ENCODE measurements around the gene MED27. TPM values are rescaled to one million over a fixed set of nuclear protein-coding genes. Genes with fewer than 3 reads are reported as not detected.

Gene MED27
- total RNA-seq, 1 donor from 2014 or later: 34.5 TPM

DNA sequence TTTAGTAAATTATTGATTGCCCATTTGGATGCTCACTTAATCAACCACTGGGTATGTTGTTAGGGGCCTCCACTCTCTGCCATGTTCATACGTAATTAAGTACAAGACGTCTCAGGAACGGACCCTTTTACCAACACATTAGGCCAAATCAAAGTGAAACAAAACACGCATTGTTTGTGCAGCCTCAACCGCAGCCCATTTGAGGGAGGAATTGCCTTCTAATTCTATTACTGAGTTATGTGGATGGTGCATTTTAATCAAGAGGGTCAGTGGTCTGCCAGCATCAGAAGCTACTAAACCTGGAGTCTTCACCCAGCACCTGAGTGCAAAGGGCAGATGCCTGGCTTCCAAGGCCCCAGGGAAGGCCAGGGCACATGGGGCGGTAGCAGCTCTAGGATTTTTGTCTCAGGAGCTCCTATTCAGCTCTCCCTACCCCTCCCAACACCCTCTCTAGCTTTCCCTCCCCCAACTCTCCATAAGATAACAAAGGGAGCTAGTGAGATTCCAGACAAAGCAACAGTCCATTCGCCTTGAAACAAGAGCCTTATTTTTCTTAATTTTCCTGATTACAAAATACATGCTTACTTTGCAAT, 7.9 kb upstream of the MED27 start:
- DNase-seq (ENCODE audit: low read depth): no peak
- Histone ChIP-seq H3K36me3 (ENCODE audit: control insufficient read depth, insufficient read depth, low read length) (no peaks in the 10 kb centered on the region), H3K4me3 (ENCODE audit: low read depth, low read length) (no peak overlapping the region), H3K27me3 (ENCODE audit: control insufficient read depth, insufficient read depth, low read length) (no peaks in the 10 kb centered on the region)
- TF ChIP-seq, protein P1, sequence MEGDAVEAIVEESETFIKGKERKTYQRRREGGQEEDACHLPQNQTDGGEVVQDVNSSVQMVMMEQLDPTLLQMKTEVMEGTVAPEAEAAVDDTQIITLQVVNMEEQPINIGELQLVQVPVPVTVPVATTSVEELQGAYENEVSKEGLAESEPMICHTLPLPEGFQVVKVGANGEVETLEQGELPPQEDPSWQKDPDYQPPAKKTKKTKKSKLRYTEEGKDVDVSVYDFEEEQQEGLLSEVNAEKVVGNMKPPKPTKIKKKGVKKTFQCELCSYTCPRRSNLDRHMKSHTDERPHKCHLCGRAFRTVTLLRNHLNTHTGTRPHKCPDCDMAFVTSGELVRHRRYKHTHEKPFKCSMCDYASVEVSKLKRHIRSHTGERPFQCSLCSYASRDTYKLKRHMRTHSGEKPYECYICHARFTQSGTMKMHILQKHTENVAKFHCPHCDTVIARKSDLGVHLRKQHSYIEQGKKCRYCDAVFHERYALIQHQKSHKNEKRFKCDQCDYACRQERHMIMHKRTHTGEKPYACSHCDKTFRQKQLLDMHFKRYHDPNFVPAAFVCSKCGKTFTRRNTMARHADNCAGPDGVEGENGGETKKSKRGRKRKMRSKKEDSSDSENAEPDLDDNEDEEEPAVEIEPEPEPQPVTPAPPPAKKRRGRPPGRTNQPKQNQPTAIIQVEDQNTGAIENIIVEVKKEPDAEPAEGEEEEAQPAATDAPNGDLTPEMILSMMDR (IDR thresholded peaks at IDR 0.05; ENCODE audit: insufficient read depth, low read length, poor library complexity, severe bottlenecking): no peak

DNA sequence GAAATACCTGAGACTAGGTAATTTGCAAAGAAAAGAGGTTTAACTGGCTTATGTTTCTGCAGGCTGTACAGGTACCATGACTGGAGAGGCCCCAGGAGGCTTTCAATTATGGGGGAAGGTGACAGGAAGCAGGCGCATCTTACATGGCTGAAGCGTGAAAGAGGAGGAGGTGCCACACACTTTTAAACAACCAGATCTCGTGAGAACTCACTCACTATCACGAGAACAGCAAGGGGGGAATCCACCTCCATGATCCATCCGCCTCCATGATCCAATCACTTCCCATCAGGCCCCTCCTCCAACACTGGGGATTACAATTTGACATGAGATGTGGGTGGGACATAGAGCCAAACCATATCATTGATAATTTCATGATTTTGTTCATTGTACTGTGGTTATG, 2.5 kb upstream of the MED27 start:
- DNase-seq (ENCODE audit: low read depth): no peak
- Histone ChIP-seq H3K27me3 (ENCODE audit: control insufficient read depth, insufficient read depth, low read length) (no peaks in the 10 kb centered on the region), H3K36me3 (ENCODE audit: control insufficient read depth, insufficient read depth, low read length) (no peaks in the 10 kb centered on the region), H3K4me3 (ENCODE audit: low read depth, low read length) (no peak overlapping the region)
- TF ChIP-seq, protein P1 (IDR thresholded peaks at IDR 0.05; ENCODE audit: insufficient read depth, low read length, poor library complexity, severe bottlenecking): no peak

DNA sequence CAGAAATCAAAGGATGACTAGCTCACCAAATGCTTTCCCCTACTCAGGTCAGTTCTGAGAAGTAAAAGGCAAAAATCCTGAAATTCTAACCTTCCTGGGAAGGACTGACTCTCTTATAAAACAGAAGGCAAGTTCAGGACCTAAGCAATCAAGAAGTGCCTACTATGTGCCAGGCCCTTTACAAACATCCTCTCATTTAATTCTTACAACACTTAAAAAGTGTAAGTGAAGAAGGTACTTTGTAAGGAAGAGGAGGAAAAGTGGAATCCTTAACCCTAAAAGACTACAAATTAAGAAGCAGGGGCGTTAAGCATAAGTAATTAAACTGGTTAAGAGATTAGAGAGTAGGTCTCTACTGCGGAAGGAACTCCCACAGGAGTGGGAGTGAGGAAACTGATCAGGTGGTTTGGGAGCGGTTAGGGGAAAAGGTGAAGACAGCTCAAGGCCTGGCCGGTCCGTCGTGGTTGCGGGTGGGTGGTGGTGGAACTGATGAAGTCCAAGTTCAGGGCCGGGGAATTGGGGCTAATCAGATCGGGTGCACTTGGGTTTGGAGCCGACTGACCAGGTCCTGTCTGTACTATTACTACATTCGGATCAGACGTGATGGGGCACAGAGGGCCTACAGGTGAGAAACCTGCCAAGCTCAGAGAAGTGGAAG, 839 bp downstream of the MED27 start:
- TF ChIP-seq, protein P1 (IDR thresholded peaks at IDR 0.05; ENCODE audit: insufficient read depth, low read length, poor library complexity, severe bottlenecking): no peak

GRCh38 chr9:132077881-132078698, 1.6 kb downstream of the MED27 start:
- DNase-seq (ENCODE audit: low read depth): peak; percentile 41
- H3K27me3 ChIP-seq (ENCODE audit: control insufficient read depth, insufficient read depth, low read length): no peaks in the 10 kb centered on the region
- H3K36me3 ChIP-seq (ENCODE audit: control insufficient read depth, insufficient read depth, low read length): no peaks in the 10 kb centered on the region
- peak overlapping the region; percentile 77 for H3K4me3 ChIP-seq (ENCODE audit: low read depth, low read length)
- TF ChIP-seq, protein P1 (IDR thresholded peaks at IDR 0.05; ENCODE audit: insufficient read depth, low read length, poor library complexity, severe bottlenecking): no peak

More for the DNA sequence above, 839 bp downstream of the MED27 start:
- Histone ChIP-seq H3K27me3 (ENCODE audit: control insufficient read depth, insufficient read depth, low read length) (no peaks in the 10 kb centered on the region), H3K36me3 (ENCODE audit: control insufficient read depth, insufficient read depth, low read length) (no peaks in the 10 kb centered on the region), H3K4me3 (ENCODE audit: low read depth, low read length) (peak overlapping the region; percentile 77)
- no peak for DNase-seq (ENCODE audit: low read depth)

DNA sequence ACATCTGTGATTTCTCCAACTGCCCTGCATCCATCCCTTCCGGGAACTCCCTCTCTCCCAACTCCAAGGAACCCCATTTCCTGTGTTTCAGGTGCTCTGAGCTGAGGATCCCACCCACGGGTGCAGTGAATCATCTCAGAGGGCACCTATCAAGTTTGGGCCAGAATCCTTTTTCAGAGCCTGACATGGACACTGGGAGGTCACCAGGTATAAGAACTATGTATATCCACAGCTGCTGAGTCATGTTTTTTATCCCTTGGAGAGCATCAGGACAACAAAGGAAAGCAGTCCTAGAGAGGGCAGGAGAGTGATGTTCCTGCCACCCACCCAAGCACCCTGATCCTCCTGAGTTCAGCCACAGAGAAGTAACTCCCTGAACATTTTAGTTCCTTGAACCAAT, 3.8 kb downstream of the MED27 start:
- TF ChIP-seq, protein P1 (IDR thresholded peaks at IDR 0.05; ENCODE audit: insufficient read depth, low read length, poor library complexity, severe bottlenecking): no peak
- DNase-seq (ENCODE audit: low read depth): no peak

More for the DNA sequence above, 3.8 kb downstream of the MED27 start:
- Histone ChIP-seq H3K27me3 (ENCODE audit: control insufficient read depth, insufficient read depth, low read length) (no peaks in the 10 kb centered on the region), H3K4me3 (ENCODE audit: low read depth, low read length) (no peak overlapping the region), H3K36me3 (ENCODE audit: control insufficient read depth, insufficient read depth, low read length) (no peaks in the 10 kb centered on the region)

All from kidney epithelial cell (primary cell).